ENCODE measurements around the gene MRPS27.

The MRPS27 gene

DNA sequence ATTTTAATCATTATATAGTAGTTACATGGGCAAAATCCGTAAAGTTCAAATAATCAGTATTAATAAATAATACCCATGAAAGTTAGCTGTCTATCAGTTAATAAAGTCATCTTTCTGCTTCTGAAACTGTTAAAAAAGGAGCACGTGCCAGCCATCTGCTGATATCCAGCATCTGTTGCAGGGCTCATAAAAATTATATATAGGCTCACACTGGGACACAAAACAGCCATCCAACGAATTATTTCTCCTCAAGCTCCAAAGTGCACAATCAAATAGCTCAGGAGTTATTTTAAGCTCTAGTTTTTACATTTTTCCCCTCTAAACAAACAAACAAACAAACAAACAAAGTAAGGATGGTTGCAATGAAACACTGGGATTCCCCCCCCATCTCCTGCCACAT is 48.3 kb downstream of the MRPS27 start:
- H3K27me3 ChIP-seq (ENCODE audit: insufficient read depth, low read length), result no peaks in the 10 kb centered on the region
- no peaks in the 10 kb centered on the region for H3K4me1 ChIP-seq (ENCODE audit: insufficient read depth, low read length)
- no peaks in the 10 kb centered on the region for H3K9me3 ChIP-seq (ENCODE audit: insufficient read depth, low read depth, low read length)
- H3K36me3 ChIP-seq (ENCODE audit: insufficient read depth, low read depth, low read length), result peaks cover 16% of the 10 kb centered on the region; the same call in 1 of the 2 replicates
- H3K4me3 ChIP-seq (ENCODE audit: low read length), result no peak overlapping the region
- no peak overlapping the region for H3K9ac ChIP-seq (ENCODE audit: low read depth, low read length)
- no peak overlapping the region for H3K27ac ChIP-seq (ENCODE audit: low read length)

- Histone ChIP-seq H3K9me3 (ENCODE audit: insufficient read depth, low read depth, low read length) (no peaks in the 10 kb centered on the region), H3K9ac (ENCODE audit: low read depth, low read length) (no peak overlapping the region), H3K27me3 (ENCODE audit: insufficient read depth, low read length) (no peaks in the 10 kb centered on the region), H3K4me1 (ENCODE audit: insufficient read depth, low read length) (no peaks in the 10 kb centered on the region), H3K27ac (ENCODE audit: low read length) (no peak overlapping the region), H3K4me3 (ENCODE audit: low read length) (no peak overlapping the region), H3K36me3 (ENCODE audit: insufficient read depth, low read depth, low read length) (peaks cover 16% of the 10 kb centered on the region; the same call in 1 of the 2 replicates)
Observed at GRCh38 chr5:72270037-72270436, 50.0 kb downstream of the MRPS27 start.

GRCh38 chr5:72269411-72269780 is 50.6 kb downstream of the MRPS27 start:
- H3K36me3 ChIP-seq (ENCODE audit: insufficient read depth, low read depth, low read length), result peaks cover 16% of the 10 kb centered on the region; the same call in 1 of the 2 replicates
- H3K4me1 ChIP-seq (ENCODE audit: insufficient read depth, low read length), result no peaks in the 10 kb centered on the region
- no peaks in the 10 kb centered on the region for H3K27me3 ChIP-seq (ENCODE audit: insufficient read depth, low read length)
- no peaks in the 10 kb centered on the region for H3K9me3 ChIP-seq (ENCODE audit: insufficient read depth, low read depth, low read length)
- no peak overlapping the region for H3K27ac ChIP-seq (ENCODE audit: low read length)
- H3K4me3 ChIP-seq (ENCODE audit: low read length), result no peak overlapping the region
- H3K9ac ChIP-seq (ENCODE audit: low read depth, low read length), result no peak overlapping the region

- H3K4me1 ChIP-seq (ENCODE audit: insufficient read depth, low read length), result no peaks in the 10 kb centered on the region
- no peak overlapping the region for H3K9ac ChIP-seq (ENCODE audit: low read depth, low read length)
- no peak overlapping the region for H3K27ac ChIP-seq (ENCODE audit: low read length)
- no peaks in the 10 kb centered on the region for H3K9me3 ChIP-seq (ENCODE audit: insufficient read depth, low read depth, low read length)
- H3K36me3 ChIP-seq (ENCODE audit: insufficient read depth, low read depth, low read length), result peaks cover 16% of the 10 kb centered on the region; the same call in 1 of the 2 replicates
- H3K27me3 ChIP-seq (ENCODE audit: insufficient read depth, low read length), result no peaks in the 10 kb centered on the region
- no peak overlapping the region for H3K4me3 ChIP-seq (ENCODE audit: low read length)
Observed at GRCh38 chr5:72268753-72269410, 51.2 kb downstream of the MRPS27 start.

DNA sequence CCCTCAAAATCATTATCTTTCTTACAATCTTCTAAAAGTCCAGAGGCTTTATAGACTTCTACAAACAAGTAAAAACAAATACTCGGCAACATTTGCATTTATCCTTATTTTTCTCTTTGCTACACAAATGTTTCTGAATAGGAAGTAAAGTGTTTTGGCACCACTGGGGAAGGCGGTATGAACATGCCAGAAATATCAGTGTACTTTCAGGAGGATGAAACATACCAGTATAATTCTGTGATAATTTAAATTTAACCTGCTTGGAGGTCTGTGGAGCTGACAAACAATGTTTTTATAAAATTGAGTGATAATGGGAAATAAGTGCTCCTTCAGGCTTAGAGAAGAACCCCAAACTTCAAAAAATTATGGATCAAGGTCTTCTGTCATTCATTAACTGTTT is 51.8 kb downstream of the MRPS27 start:
- no peak overlapping the region for H3K9ac ChIP-seq (ENCODE audit: low read depth, low read length)
- no peak overlapping the region for H3K27ac ChIP-seq (ENCODE audit: low read length)
- no peaks in the 10 kb centered on the region for H3K27me3 ChIP-seq (ENCODE audit: insufficient read depth, low read length)
- no peaks in the 10 kb centered on the region for H3K9me3 ChIP-seq (ENCODE audit: insufficient read depth, low read depth, low read length)
- H3K4me1 ChIP-seq (ENCODE audit: insufficient read depth, low read length), result no peaks in the 10 kb centered on the region
- H3K4me3 ChIP-seq (ENCODE audit: low read length), result no peak overlapping the region
- H3K36me3 ChIP-seq (ENCODE audit: insufficient read depth, low read depth, low read length), result peaks cover 12% of the 10 kb centered on the region; the same call in 1 of the 2 replicates

DNA sequence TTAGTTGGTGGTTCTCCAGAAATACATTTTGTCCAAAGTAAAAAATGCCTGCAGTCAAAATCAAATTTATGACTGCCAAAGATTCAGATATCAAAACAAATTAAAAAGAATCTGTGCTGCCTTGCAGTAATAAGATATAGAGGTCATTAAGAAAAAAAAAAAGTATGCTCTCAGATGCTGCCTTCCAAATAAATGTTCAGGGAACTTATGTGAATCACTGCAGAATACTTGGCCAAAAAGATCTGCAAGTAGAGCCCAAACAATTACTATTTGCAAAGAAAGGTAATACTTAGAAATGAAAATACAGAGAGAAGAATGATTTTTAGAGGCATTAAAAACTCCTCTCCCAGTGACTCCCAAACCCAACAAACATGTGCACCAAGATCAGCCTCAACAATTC is 52.4 kb downstream of the MRPS27 start:
- H3K36me3 ChIP-seq (ENCODE audit: insufficient read depth, low read depth, low read length), result peaks cover 8% of the 10 kb centered on the region; the same call in 1 of the 2 replicates
- H3K9me3 ChIP-seq (ENCODE audit: insufficient read depth, low read depth, low read length), result no peaks in the 10 kb centered on the region
- H3K4me3 ChIP-seq (ENCODE audit: low read length), result no peak overlapping the region
- H3K27ac ChIP-seq (ENCODE audit: low read length), result no peak overlapping the region
- no peaks in the 10 kb centered on the region for H3K4me1 ChIP-seq (ENCODE audit: insufficient read depth, low read length)
- no peaks in the 10 kb centered on the region for H3K27me3 ChIP-seq (ENCODE audit: insufficient read depth, low read length)
- no peak overlapping the region for H3K9ac ChIP-seq (ENCODE audit: low read depth, low read length)

DNA sequence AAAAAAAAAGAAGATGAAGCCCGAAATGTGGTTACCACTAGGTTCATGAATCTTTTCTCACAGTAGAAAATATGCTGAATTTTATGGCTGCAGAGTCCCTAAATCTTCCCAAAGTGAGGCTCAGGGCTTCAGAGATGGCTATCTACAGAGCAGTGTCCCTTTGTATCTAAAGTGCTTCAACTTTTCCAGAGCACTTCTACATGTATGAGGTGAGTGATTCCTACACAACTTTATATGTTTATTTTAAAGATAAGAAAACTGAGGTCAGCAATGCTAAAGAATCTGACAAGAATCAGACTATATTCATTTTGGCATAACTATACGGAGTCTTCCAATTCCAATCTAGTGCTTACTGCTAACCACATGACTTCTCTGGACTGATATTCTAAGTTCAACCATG is 53.2 kb downstream of the MRPS27 start:
- Histone ChIP-seq H3K4me1 (ENCODE audit: insufficient read depth, low read length) (no peaks in the 10 kb centered on the region), H3K27me3 (ENCODE audit: insufficient read depth, low read length) (no peaks in the 10 kb centered on the region)

DNA sequence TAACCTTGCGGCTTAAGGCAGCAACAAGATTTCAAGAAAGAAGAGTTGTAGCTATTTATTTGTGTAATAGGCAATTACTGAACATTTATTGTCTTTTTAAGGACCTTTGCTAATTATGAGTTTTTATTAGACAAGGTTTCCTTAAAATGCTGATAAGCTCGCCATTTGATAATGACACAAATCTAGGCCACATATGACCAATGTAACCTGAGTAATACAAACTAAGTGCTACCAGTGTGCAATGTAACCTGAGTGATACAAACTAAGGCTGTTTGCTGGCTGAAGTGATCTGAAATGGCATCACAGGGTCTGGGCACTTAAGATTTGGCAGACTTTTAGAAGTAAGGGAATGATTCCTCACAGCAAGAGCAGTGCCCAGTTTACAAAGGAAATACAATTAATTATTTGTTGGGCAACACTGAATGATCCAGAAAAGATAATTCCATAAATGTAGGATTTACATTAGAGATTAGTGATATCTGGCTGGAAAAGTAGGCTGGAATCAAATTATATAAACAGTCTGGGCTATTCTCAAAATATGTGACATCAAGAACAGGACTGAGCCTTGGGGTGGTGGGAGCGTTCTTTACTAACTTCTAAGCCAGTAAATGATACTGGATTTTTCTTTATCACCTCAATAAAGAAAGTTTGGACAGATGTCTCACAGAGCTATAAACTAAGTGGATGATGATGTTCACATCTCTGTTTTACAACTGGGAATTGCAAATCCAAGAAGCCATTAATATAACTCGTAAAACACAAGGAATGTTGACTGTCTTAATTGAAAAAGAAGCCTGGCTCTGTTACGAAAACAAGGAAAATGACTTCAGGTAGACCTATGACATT is 54.8 kb downstream of the MRPS27 start:
- Histone ChIP-seq H3K36me3 (ENCODE audit: insufficient read depth, low read depth, low read length) (no peaks in the 10 kb centered on the region), H3K27ac (ENCODE audit: low read length) (no peak overlapping the region), H3K4me3 (ENCODE audit: low read length) (no peak overlapping the region), H3K9me3 (ENCODE audit: insufficient read depth, low read depth, low read length) (no peaks in the 10 kb centered on the region), H3K27me3 (ENCODE audit: insufficient read depth, low read length) (no peaks in the 10 kb centered on the region), H3K9ac (ENCODE audit: low read depth, low read length) (no peak overlapping the region), H3K4me1 (ENCODE audit: insufficient read depth, low read length) (no peaks in the 10 kb centered on the region)

More for the DNA sequence above, 53.2 kb downstream of the MRPS27 start:
- Histone ChIP-seq H3K9me3 (ENCODE audit: insufficient read depth, low read depth, low read length) (no peaks in the 10 kb centered on the region), H3K9ac (ENCODE audit: low read depth, low read length) (no peak overlapping the region), H3K4me3 (ENCODE audit: low read length) (no peak overlapping the region), H3K27ac (ENCODE audit: low read length) (no peak overlapping the region), H3K36me3 (ENCODE audit: insufficient read depth, low read depth, low read length) (0 out of 2 replicates have a peak, but pooled peaks cover under 1% of the 10 kb centered on the region)

DNA sequence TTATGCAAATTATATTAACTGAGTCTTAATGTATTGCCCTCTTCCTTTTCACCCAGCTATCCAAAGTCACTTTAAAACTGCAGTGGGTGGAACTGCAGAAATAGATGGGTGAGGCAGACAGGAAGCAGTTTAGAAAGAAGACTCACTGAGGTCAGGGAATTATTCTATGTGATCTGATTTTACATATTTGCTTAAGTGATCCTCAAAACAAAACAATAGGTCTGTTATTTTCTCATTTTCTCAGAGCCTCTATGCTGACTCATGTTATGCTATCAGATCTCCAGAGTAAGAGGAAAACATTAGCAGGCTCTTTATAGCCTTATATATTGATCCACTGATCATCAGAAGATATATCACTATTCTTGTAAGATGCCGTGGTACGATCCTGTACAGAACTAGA is 63.5 kb downstream of the MRPS27 start:
- peaks cover 16% of the 10 kb centered on the region for H3K36me3 ChIP-seq (ENCODE audit: insufficient read depth, low read depth, low read length)
- no peaks in the 10 kb centered on the region for H3K9me3 ChIP-seq (ENCODE audit: insufficient read depth, low read depth, low read length)
- H3K9ac ChIP-seq (ENCODE audit: low read depth, low read length), result no peak overlapping the region
- H3K27me3 ChIP-seq (ENCODE audit: insufficient read depth, low read length), result no peaks in the 10 kb centered on the region
- no peaks in the 10 kb centered on the region for H3K4me1 ChIP-seq (ENCODE audit: insufficient read depth, low read length)
- no peak overlapping the region for H3K27ac ChIP-seq (ENCODE audit: low read length)
- H3K4me3 ChIP-seq (ENCODE audit: low read length), result no peak overlapping the region

- Histone ChIP-seq H3K9ac (ENCODE audit: low read depth, low read length) (no peak overlapping the region), H3K36me3 (ENCODE audit: insufficient read depth, low read depth, low read length) (peaks cover 16% of the 10 kb centered on the region), H3K27me3 (ENCODE audit: insufficient read depth, low read length) (no peaks in the 10 kb centered on the region), H3K4me1 (ENCODE audit: insufficient read depth, low read length) (no peaks in the 10 kb centered on the region), H3K27ac (ENCODE audit: low read length) (no peak overlapping the region), H3K4me3 (ENCODE audit: low read length) (no peak overlapping the region), H3K9me3 (ENCODE audit: insufficient read depth, low read depth, low read length) (no peaks in the 10 kb centered on the region)
Observed at GRCh38 chr5:72255670-72256069, 64.4 kb downstream of the MRPS27 start.

DNA sequence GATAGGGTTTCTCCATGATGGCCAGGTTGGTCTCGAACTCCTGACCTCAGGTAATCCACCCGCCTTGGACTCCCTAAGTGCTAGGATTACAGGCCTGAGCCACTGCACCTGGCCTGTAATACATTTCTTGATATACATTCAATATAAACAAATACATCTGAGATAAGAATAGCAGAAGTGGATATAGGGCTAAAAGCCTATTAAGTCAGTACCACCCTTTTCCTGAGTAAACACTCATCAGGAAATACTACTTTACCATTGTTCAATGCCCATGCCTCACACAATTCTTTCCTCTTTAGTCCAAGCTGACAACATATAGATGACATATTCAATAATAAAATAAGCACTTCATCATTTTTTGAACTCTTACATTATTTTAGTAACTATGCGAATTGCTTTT is 64.8 kb downstream of the MRPS27 start:
- no peaks in the 10 kb centered on the region for H3K27me3 ChIP-seq (ENCODE audit: insufficient read depth, low read length)
- no peaks in the 10 kb centered on the region for H3K4me1 ChIP-seq (ENCODE audit: insufficient read depth, low read length)
- H3K4me3 ChIP-seq (ENCODE audit: low read length), result no peak overlapping the region
- H3K27ac ChIP-seq (ENCODE audit: low read length), result no peak overlapping the region
- H3K9me3 ChIP-seq (ENCODE audit: insufficient read depth, low read depth, low read length), result no peaks in the 10 kb centered on the region
- no peak overlapping the region for H3K9ac ChIP-seq (ENCODE audit: low read depth, low read length)
- peaks cover 16% of the 10 kb centered on the region for H3K36me3 ChIP-seq (ENCODE audit: insufficient read depth, low read depth, low read length)

Data from iPS-20b (cell line).